NOMO-1 treated with dmso at 0.1 percent for 144 hours (cell line): ENCODE results near the gene CD3D.
A peak's percentile ranks its signal among the peaks of the same experiment; 100 is the strongest.
"Not testable (repeated sequence)": the region's sequence is repeated elsewhere in the genome, so short reads cannot be mapped to it uniquely, and the experiment has no call there.

ENCODE experiments used
- DNase-seq: peaks from one replicate; lab custom pipeline; 2025; ENCODE audit not compliant: unreplicated experiment; lab: John Stamatoyannopoulos, UW

The CD3D gene

GRCh38 chr11:118339281-118339961 lies 3.1 kb downstream of the CD3D start:
- DNase-seq: no peak

GRCh38 chr11:118338637-118339061 lies 3.9 kb downstream of the CD3D start:
- DNase-seq: no peak

GRCh38 chr11:118334745-118335144 lies 7.8 kb downstream of the CD3D start:
- DNase-seq: no peak

- DNase-seq: no peak
Measured at GRCh38 chr11:118328745-118329144, 13.8 kb downstream of the CD3D start.

GRCh38 chr11:118325283-118325682 lies 17.2 kb downstream of the CD3D start:
- no peak for DNase-seq

GRCh38 chr11:118322721-118323120 lies 19.8 kb downstream of the CD3D start:
- DNase-seq: no peak

- peak; percentile 33 for DNase-seq
Measured at GRCh38 chr11:118321386-118322082, 21.0 kb downstream of the CD3D start.

- no peak for DNase-seq
Measured at GRCh38 chr11:118320515-118320914, 22.0 kb downstream of the CD3D start.

GRCh38 chr11:118319337-118319707 lies 23.2 kb downstream of the CD3D start:
- peak; percentile 57 for DNase-seq

- DNase-seq: peak; percentile 29
Measured at GRCh38 chr11:118318581-118319336, 23.7 kb downstream of the CD3D start.

- no peak for DNase-seq
Measured at GRCh38 chr11:118318124-118318523, 24.4 kb downstream of the CD3D start.

- DNase-seq: no peak
Measured at GRCh38 chr11:118314988-118315411, 27.5 kb downstream of the CD3D start.

GRCh38 chr11:118313242-118313641 lies 29.3 kb downstream of the CD3D start:
- no peak for DNase-seq

- DNase-seq: no peak
Measured at GRCh38 chr11:118312328-118312727, 30.2 kb downstream of the CD3D start.

GRCh38 chr11:118311518-118311917 lies 31.0 kb downstream of the CD3D start:
- no peak for DNase-seq

- no peak for DNase-seq
Measured at GRCh38 chr11:118310781-118311485, 31.6 kb downstream of the CD3D start.

- DNase-seq: no peak
Measured at GRCh38 chr11:118310271-118310670, 32.2 kb downstream of the CD3D start.

GRCh38 chr11:118308995-118309528 lies 33.4 kb downstream of the CD3D start:
- not testable (repeated sequence) for DNase-seq

- no peak for DNase-seq
Measured at GRCh38 chr11:118306556-118306955, 35.9 kb downstream of the CD3D start.

- no peak for DNase-seq
Measured at GRCh38 chr11:118305726-118306125, 36.8 kb downstream of the CD3D start.
